ENCODE results near the gene CIPC.

DNA sequence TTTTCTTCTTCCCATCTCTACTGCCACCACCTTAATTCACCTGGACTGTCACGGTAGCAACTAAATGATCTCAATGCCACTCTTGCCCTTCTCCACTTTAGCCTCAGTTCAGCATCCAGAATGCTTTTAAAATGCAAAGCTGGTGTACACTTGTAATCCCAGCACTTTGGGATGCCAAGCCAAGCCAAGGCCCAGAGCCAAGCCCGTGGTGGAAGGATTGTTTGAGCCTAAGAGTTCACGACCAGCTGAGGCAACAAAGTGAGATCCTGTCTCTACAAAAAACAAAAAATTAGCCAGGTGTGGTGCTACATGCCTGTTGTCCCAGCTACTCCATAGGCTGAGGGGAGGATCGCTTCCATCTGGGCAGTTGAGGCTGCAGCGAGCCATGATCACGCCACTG lies 5.9 kb downstream of the CIPC start:
- TF ChIP-seq, protein P1, sequence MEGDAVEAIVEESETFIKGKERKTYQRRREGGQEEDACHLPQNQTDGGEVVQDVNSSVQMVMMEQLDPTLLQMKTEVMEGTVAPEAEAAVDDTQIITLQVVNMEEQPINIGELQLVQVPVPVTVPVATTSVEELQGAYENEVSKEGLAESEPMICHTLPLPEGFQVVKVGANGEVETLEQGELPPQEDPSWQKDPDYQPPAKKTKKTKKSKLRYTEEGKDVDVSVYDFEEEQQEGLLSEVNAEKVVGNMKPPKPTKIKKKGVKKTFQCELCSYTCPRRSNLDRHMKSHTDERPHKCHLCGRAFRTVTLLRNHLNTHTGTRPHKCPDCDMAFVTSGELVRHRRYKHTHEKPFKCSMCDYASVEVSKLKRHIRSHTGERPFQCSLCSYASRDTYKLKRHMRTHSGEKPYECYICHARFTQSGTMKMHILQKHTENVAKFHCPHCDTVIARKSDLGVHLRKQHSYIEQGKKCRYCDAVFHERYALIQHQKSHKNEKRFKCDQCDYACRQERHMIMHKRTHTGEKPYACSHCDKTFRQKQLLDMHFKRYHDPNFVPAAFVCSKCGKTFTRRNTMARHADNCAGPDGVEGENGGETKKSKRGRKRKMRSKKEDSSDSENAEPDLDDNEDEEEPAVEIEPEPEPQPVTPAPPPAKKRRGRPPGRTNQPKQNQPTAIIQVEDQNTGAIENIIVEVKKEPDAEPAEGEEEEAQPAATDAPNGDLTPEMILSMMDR (IDR thresholded peaks at IDR 0.05) = no peak
- TF ChIP-seq POLR2A (IDR thresholded peaks at IDR 0.05; ENCODE audit: low read depth) (no peak), POLR2AphosphoS5 (IDR thresholded peaks at IDR 0.05) (no peak), EP300 (IDR thresholded peaks at IDR 0.05) (no peak)

All from esophagus muscularis mucosa (tissue), 4 donors.